HepG2 (cell line): ENCODE measurements around the gene ZKSCAN1. TPM values are rescaled to one million over a fixed set of nuclear protein-coding genes. Genes with fewer than 3 reads are reported as not detected.

Experiments used
- AKNA ChIP-seq: sonication (generic); formaldehyde crosslinking; IDR thresholded peaks from 2 replicates; pipeline ENCODE4 v1.4.0; 2020; ENCODE audit warnings: missing genetic modification reagents, borderline replicate concordance
- CCDC6 ChIP-seq: sonication (generic); formaldehyde crosslinking; IDR thresholded peaks from 2 replicates; pipeline ENCODE4 v1.8.1; 2022; ENCODE audit warnings: mild to moderate bottlenecking, missing genetic modification reagents, moderate library complexity
- HNRNPH1 ChIP-seq: fragments of 200-400 bp; formaldehyde crosslinking; optimal IDR thresholded peaks from 2 replicates; pipeline ENCODE3; 2017; ENCODE audit warnings: mild to moderate bottlenecking, low read depth, low read length
- MAX ChIP-seq: IDR thresholded peaks from 2 replicates; pipeline ENCODE4 v1.6.1; 2012; ENCODE audit warnings: inconsistent platforms
- SMAD1 ChIP-seq: sonication (generic); formaldehyde crosslinking; IDR thresholded peaks from 2 replicates; pipeline ENCODE4 v1.4.0; 2020; ENCODE audit warnings: missing genetic modification reagents, low read depth, mild to moderate bottlenecking, borderline replicate concordance
- SYNCRIP ChIP-seq: fragments of 200-400 bp; formaldehyde crosslinking; IDR thresholded peaks from 2 replicates; pipeline ENCODE4 v1.6.1; 2018; ENCODE audit warnings: mild to moderate bottlenecking, low read depth, low read length; ENCODE audit not compliant: insufficient read depth
- ZBTB44 ChIP-seq: sonication (generic); formaldehyde crosslinking; IDR thresholded peaks from 2 replicates; pipeline ENCODE4 v1.4.0; 2020; ENCODE audit warnings: missing genetic modification reagents
- ZNF18 ChIP-seq: sonication (generic); formaldehyde crosslinking; IDR thresholded peaks from 2 replicates; pipeline ENCODE4 v1.8.0; 2022; ENCODE audit warnings: mild to moderate bottlenecking, missing genetic modification reagents; ENCODE audit not compliant: insufficient replicate concordance
- ZNF33B ChIP-seq: sonication (generic); formaldehyde crosslinking; IDR thresholded peaks from 2 replicates; pipeline ENCODE4 v1.5.1; 2020; ENCODE audit warnings: mild to moderate bottlenecking, missing genetic modification reagents
- ZNF451 ChIP-seq: sonication (generic); formaldehyde crosslinking; IDR thresholded peaks from 2 replicates; pipeline ENCODE4 v1.5.0; 2020; ENCODE audit warnings: mild to moderate bottlenecking, missing genetic modification reagents
- ZNF615 ChIP-seq: sonication (generic); formaldehyde crosslinking; IDR thresholded peaks from 2 replicates; pipeline ENCODE4 v1.5.0; 2020; ENCODE audit warnings: mild to moderate bottlenecking, missing genetic modification reagents, borderline replicate concordance
- ZNF710 ChIP-seq: sonication (generic); formaldehyde crosslinking; IDR thresholded peaks from 2 replicates; pipeline ENCODE4 v1.5.0; 2020; ENCODE audit warnings: mild to moderate bottlenecking, missing genetic modification reagents, borderline replicate concordance
- ZNF761 ChIP-seq: sonication (generic); formaldehyde crosslinking; conservative IDR thresholded peaks from 2 replicates; pipeline ENCODE4 v1.4.0; 2020; ENCODE audit warnings: mild to moderate bottlenecking, missing genetic modification reagents
- ZNF800 ChIP-seq: sonication (generic); formaldehyde crosslinking; IDR thresholded peaks from 2 replicates; pipeline ENCODE4 v1.4.0; 2020; ENCODE audit warnings: missing genetic modification reagents
- polyA plus RNA-seq, 8 experiments: library from polyadenylated mRNA; depleted of rRNA in 3 of 8; stranded (reverse) in 7 of 8; unstranded in 1 of 8; fragments of >200 nt; fragmentation: Illumina TruSeq in 4 of 8; extraction: Trizol in 4 of 8; gene quantifications; 2 replicates each; pipeline versions ENCODE4 v1.2.1 to v1.2.3, GENCODE V29; 2011 to 2016; ENCODE audit warnings: low read depth in 4 of 8, missing spikeins in 1 of 8, mixed read lengths in 1 of 8; ENCODE audit not compliant: insufficient read depth in 1 of 8
- total RNA-seq, 5 experiments: library from RNA; depleted of rRNA; stranded (reverse); fragments of >200 nt; fragmentation: Illumina TruSeq; extraction: Trizol; gene quantifications; 2 replicates each; pipeline ENCODE4 v1.2.3, GENCODE V29; 2016; ENCODE audit warnings: low read depth in 1 of 5

The ZKSCAN1 gene
- total and polyA plus RNA-seq, 2 of the 13 experiments (the other 11 are each of a cell fraction or from before 2014, with no cell fraction given), result 46.4 to 60.6 TPM

GRCh38 chr7:100088621-100089457, 73.4 kb downstream of the ZKSCAN1 start, which contains the start of gene COPS6 (continued):
- no peak; the same call in 1 of the 2 replicates for TF ChIP-seq ZNF710
- no peak for TF ChIP-seq ZNF800 (CRISPR knock-in tag)
- peak; percentile 87 for TF ChIP-seq ZNF761 (CRISPR knock-in tag)
- TF ChIP-seq ZNF18 (CRISPR knock-in tag), result no peak
- TF ChIP-seq MAX, result peak; percentile 98
- TF ChIP-seq HNRNPH1, result no peak
- peak; percentile 97 for TF ChIP-seq CCDC6
- TF ChIP-seq ZNF451 (CRISPR knock-in tag), result peak; percentile 92; the same call in 1 of the 2 replicates
- peak; percentile 86 for TF ChIP-seq ZNF615 (CRISPR knock-in tag)
- TF ChIP-seq SYNCRIP, result no peak
- TF ChIP-seq ZNF33B (CRISPR knock-in tag), result peak; percentile 99; the same call in 1 of the 2 replicates
- no peak for TF ChIP-seq AKNA
- no peak; the same call in 1 of the 2 replicates for TF ChIP-seq SMAD1 (CRISPR knock-in tag)
- peak; percentile 83; the same call in 1 of the 2 replicates for TF ChIP-seq ZBTB44 (CRISPR knock-in tag)
